ENCODE measurements around the gene DEFB132. TPM values are rescaled to one million over a fixed set of nuclear protein-coding genes. Genes with fewer than 3 reads are reported as not detected.

The DEFB132 gene, protein sequence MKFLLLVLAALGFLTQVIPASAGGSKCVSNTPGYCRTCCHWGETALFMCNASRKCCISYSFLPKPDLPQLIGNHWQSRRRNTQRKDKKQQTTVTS
- total RNA-seq, result not detected in 2 replicates
- long read RNA-seq, result 0 reads

DNA sequence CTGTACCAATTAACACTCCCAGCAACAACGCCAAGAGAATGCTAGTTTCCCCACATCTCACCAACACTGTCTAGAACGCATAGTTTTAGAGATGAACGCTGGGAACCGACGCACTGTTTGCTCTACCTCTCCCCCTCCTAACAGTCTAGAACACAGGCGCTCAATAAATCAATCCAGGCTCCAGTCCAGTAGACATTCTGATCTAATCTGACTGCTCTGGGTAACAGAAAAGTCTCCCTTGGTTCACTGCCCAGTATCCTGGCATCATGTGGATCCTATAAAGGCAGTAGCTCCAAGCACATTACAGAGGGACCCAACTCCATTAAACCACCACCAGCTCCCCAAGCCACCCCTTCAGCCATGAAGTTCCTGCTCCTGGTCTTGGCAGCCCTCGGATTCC lies at the start of gene DEFB132:
TSS of gene DEFB132 (plus strand) at position 306 of the 400 bp plus-strand sequence. CDS start at position 361, 55 bp downstream.
- Mint-ChIP-seq H3K4me1 (ENCODE audit: unreplicated experiment) (no peaks in the 10 kb centered on the region), H3K27ac (ENCODE audit: unreplicated experiment) (no peak within 1 kb of the TSS), H3K27me3 (ENCODE audit: unreplicated experiment) (peaks cover 46% of the 10 kb centered on the region), H3K9me3 (ENCODE audit: unreplicated experiment) (no peaks in the 10 kb centered on the region), H3K36me3 (ENCODE audit: unreplicated experiment) (no peaks in the 10 kb centered on the region), H3K4me3 (ENCODE audit: unreplicated experiment) (no peak within 1 kb of the TSS)
- no peak for DNase-seq (ENCODE audit: extremely low spot score, unreplicated experiment)
- TF ChIP-seq, protein P1, sequence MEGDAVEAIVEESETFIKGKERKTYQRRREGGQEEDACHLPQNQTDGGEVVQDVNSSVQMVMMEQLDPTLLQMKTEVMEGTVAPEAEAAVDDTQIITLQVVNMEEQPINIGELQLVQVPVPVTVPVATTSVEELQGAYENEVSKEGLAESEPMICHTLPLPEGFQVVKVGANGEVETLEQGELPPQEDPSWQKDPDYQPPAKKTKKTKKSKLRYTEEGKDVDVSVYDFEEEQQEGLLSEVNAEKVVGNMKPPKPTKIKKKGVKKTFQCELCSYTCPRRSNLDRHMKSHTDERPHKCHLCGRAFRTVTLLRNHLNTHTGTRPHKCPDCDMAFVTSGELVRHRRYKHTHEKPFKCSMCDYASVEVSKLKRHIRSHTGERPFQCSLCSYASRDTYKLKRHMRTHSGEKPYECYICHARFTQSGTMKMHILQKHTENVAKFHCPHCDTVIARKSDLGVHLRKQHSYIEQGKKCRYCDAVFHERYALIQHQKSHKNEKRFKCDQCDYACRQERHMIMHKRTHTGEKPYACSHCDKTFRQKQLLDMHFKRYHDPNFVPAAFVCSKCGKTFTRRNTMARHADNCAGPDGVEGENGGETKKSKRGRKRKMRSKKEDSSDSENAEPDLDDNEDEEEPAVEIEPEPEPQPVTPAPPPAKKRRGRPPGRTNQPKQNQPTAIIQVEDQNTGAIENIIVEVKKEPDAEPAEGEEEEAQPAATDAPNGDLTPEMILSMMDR (IDR thresholded peaks at IDR 0.05), result no peak

DNA sequence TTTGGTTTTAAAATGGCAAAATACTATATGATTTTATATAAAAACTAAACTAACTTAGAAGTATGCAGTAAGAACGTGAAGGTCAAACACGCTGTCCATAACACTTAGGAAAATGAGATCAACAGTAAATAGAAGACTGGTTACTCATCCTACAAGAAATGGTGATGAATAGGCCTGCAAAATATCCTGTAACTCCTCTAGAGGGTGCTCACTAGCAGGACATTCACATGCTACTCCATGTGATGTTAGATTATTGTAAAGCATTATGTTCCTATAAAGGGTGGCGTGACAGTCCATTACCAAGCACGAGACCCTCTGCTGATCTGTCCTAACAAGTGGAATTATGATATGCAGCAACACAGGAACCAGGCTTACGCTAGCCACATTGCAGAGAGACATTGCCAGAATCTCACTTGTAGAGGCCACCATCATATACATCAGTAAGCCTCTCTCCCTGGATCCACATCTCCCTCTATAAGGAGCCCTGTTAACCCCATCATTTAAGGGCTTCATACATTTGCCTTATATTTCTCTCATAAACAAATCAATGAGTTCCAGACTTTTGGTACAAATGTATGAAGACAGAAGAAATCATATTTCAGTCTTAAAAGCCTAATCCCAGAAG lies 48.5 kb upstream of the DEFB132 start:
- Mint-ChIP-seq H3K27ac (ENCODE audit: unreplicated experiment) (no peak overlapping the region), H3K4me1 (ENCODE audit: unreplicated experiment) (no peaks in the 10 kb centered on the region), H3K27me3 (ENCODE audit: unreplicated experiment) (peaks cover 54% of the 10 kb centered on the region), H3K36me3 (ENCODE audit: unreplicated experiment) (no peaks in the 10 kb centered on the region), H3K9me3 (ENCODE audit: unreplicated experiment) (no peaks in the 10 kb centered on the region), H3K4me3 (ENCODE audit: unreplicated experiment) (no peak overlapping the region)
- no peak for DNase-seq (ENCODE audit: extremely low spot score, unreplicated experiment)
- TF ChIP-seq, protein P1 (IDR thresholded peaks at IDR 0.05), result peak; percentile 69

DNA sequence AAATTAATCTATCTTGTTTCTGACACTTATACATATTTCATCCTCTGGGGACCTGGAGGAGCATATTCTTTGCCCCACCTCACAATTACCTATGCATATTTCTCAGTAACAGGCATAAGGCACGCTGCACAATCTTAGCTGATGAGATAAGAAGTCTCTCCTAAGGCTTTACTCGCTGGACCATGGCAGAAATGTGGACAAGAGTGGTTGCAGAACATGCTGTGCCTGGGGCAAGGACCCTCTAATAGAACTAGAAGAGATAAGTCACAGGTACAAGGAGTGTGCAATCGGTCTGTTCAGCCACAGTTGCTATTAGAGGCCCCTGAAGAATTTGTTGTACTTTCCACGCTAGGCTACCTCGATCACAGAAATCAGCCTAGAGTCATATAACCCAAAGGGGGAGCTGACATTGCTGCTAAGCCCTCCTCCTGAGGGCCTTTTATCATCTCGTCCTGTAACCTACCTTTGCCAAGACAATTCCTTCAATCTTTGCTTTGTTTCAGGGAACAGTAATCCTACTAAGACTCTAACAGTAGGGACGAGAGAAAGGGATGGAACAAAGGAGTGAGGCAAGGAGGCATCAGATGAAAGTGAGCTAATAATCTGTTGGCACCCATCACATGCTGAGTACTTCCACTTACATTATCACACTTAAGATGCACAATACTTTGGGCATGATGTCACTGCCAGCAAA lies 46.6 kb upstream of the DEFB132 start:
- no peak overlapping the region for H3K4me3 Mint-ChIP-seq (ENCODE audit: unreplicated experiment)
- H3K4me1 Mint-ChIP-seq (ENCODE audit: unreplicated experiment), result no peaks in the 10 kb centered on the region
- TF ChIP-seq, protein P1 (IDR thresholded peaks at IDR 0.05), result no peak
- no peak for DNase-seq (ENCODE audit: extremely low spot score, unreplicated experiment)
- H3K36me3 Mint-ChIP-seq (ENCODE audit: unreplicated experiment), result no peaks in the 10 kb centered on the region
- peaks cover 46% of the 10 kb centered on the region for H3K27me3 Mint-ChIP-seq (ENCODE audit: unreplicated experiment)
- H3K9me3 Mint-ChIP-seq (ENCODE audit: unreplicated experiment), result no peaks in the 10 kb centered on the region
- no peak overlapping the region for H3K27ac Mint-ChIP-seq (ENCODE audit: unreplicated experiment)

DNA sequence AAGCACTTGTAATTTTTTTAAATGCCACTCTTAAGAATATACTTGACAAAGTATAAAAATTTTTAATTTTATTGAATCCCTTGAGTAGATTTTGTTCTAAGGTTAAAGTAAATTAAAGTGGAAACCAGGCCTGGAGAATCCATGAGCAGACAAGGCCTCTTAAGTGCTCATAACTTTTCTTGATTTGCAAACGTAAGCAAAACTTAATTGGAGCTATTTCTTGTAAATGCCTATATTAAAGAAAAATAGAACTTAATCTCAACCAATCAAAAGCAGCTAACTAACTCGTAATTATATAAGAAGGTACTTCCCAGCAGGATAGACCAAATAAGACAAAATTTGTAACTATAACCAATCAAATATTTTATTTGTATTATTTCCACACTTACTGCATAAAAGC lies 43.1 kb upstream of the DEFB132 start:
- Mint-ChIP-seq H3K27me3 (ENCODE audit: unreplicated experiment) (peaks cover 45% of the 10 kb centered on the region), H3K4me3 (ENCODE audit: unreplicated experiment) (no peak overlapping the region), H3K36me3 (ENCODE audit: unreplicated experiment) (no peaks in the 10 kb centered on the region), H3K9me3 (ENCODE audit: unreplicated experiment) (no peaks in the 10 kb centered on the region), H3K27ac (ENCODE audit: unreplicated experiment) (no peak overlapping the region), H3K4me1 (ENCODE audit: unreplicated experiment) (no peaks in the 10 kb centered on the region)
- no peak for DNase-seq (ENCODE audit: extremely low spot score, unreplicated experiment)
- TF ChIP-seq, protein P1 (IDR thresholded peaks at IDR 0.05), result no peak

DNA sequence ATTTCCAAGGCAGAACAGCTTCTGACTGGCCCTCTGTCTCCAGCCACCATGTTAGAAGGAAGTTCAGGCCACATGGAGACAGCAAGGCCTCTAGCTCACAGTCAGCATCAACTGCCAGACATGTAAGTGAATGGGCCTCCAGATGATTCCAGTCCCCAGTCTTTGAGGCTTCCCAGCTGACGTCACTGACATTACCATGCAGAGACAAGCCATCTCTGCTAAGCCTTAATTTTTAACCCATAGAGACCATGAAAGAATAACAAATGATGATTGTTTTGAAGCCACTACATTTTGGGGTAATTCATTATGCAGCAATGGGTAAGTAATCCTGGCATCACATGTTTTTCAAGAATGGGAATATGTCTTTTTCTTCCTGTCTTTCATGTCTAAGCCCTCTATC lies 41.7 kb upstream of the DEFB132 start:
- Mint-ChIP-seq H3K27me3 (ENCODE audit: unreplicated experiment) (peaks cover 50% of the 10 kb centered on the region), H3K4me3 (ENCODE audit: unreplicated experiment) (no peak overlapping the region), H3K9me3 (ENCODE audit: unreplicated experiment) (no peaks in the 10 kb centered on the region), H3K27ac (ENCODE audit: unreplicated experiment) (no peak overlapping the region), H3K36me3 (ENCODE audit: unreplicated experiment) (no peaks in the 10 kb centered on the region), H3K4me1 (ENCODE audit: unreplicated experiment) (no peaks in the 10 kb centered on the region)
- no peak for DNase-seq (ENCODE audit: extremely low spot score, unreplicated experiment)
- TF ChIP-seq, protein P1 (IDR thresholded peaks at IDR 0.05), result no peak

Measured in osteocyte (in vitro differentiated cells).